ENCODE results near the gene CRYBG2. TPM values are rescaled to one million over a fixed set of nuclear protein-coding genes. Genes with fewer than 3 reads are reported as not detected.
A peak's percentile ranks its signal among the peaks of the same experiment; 100 is the strongest.

CRYBG2 gene
- total RNA-seq, 3 donors from 2014 or later (not counting 1 experiment from before 2014, with no cell fraction given) = 2.5 to 5.8 (median 3.2) TPM

- H3K9me3 Mint-ChIP-seq = no peaks in the 10 kb centered on the region
- intact Hi-C loops (cut with micrococcal nuclease) = no loop called here
- TF ChIP-seq CTCF (IDR thresholded peaks at IDR 0.05) = no peak
- peak overlapping the region; percentile 86 to 96 for H3K27ac Mint-ChIP-seq
- H3K36me3 Mint-ChIP-seq = no peaks in the 10 kb centered on the region
- Histone ChIP-seq H3K27ac (ENCODE audit: low read length) (peak overlapping the region; percentile 92), H3K36me3 (ENCODE audit: control insufficient read depth, insufficient read depth, low read length) (peaks cover 9% of the 10 kb centered on the region), H3K9me3 (ENCODE audit: control insufficient read depth, insufficient read depth, low read length) (no peaks in the 10 kb centered on the region), H3K4me1 (ENCODE audit: control insufficient read depth, insufficient read depth, low read length) (peaks cover 97% of the 10 kb centered on the region), H3K4me3 (ENCODE audit: low read length) (no peak overlapping the region), H3K27me3 (ENCODE audit: control insufficient read depth, insufficient read depth, low read length) (no peaks in the 10 kb centered on the region)
- peak overlapping the region; percentile 84 for H3K4me3 Mint-ChIP-seq
- ATAC-seq (no peak), DNase-seq (no peak)
- WGBS (ENCODE audit: insufficient coverage) = 22% methylated on average over 4 of the region's 5 CpGs
- no peaks in the 10 kb centered on the region for H3K27me3 Mint-ChIP-seq (ENCODE audit: low read depth in 2 of 2)
- peaks cover 63 to 88% of the 10 kb centered on the region in 2 donors for H3K4me1 Mint-ChIP-seq
Measured at GRCh38 chr1:26287811-26288210, 66.1 kb downstream of the CRYBG2 start.

- H3K27me3 Mint-ChIP-seq (ENCODE audit: low read depth in 2 of 2) = no peaks in the 10 kb centered on the region
- ATAC-seq = peak; percentile 16 to 42 (median 38)
- peak overlapping the region; percentile 92 for H3K27ac ChIP-seq (ENCODE audit: low read length)
- TF ChIP-seq CTCF (IDR thresholded peaks at IDR 0.05) = no peak
- DNase-seq = peak; percentile 49 to 85
- peak overlapping the region; percentile 84 for H3K4me3 Mint-ChIP-seq
- WGBS (ENCODE audit: insufficient coverage) = 3% methylated on average over 8 of the region's 8 CpGs
- H3K4me3 ChIP-seq (ENCODE audit: low read length) = no peak overlapping the region
- H3K4me1 Mint-ChIP-seq = peaks cover 68 to 91% of the 10 kb centered on the region in 2 donors
- no peaks in the 10 kb centered on the region for H3K27me3 ChIP-seq (ENCODE audit: control insufficient read depth, insufficient read depth, low read length)
- peak overlapping the region; percentile 86 to 96 for H3K27ac Mint-ChIP-seq
- intact Hi-C loops (cut with micrococcal nuclease) = no loop called here
- H3K9me3 Mint-ChIP-seq = no peaks in the 10 kb centered on the region
- peaks cover 100% of the 10 kb centered on the region for H3K4me1 ChIP-seq (ENCODE audit: control insufficient read depth, insufficient read depth, low read length)
- no peaks in the 10 kb centered on the region for H3K9me3 ChIP-seq (ENCODE audit: control insufficient read depth, insufficient read depth, low read length)
- peaks cover 14% of the 10 kb centered on the region for H3K36me3 ChIP-seq (ENCODE audit: control insufficient read depth, insufficient read depth, low read length)
- H3K36me3 Mint-ChIP-seq = no peaks in the 10 kb centered on the region
Measured at GRCh38 chr1:26287033-26287711, 66.8 kb downstream of the CRYBG2 start.

- no peak overlapping the region for H3K4me3 ChIP-seq (ENCODE audit: low read length)
Measured at GRCh38 chr1:26286064-26286416, 67.9 kb downstream of the CRYBG2 start.

More at GRCh38 chr1:26286064-26286416, 67.9 kb downstream of the CRYBG2 start:
- peak overlapping the region; percentile 92 for H3K27ac ChIP-seq (ENCODE audit: low read length)
- Mint-ChIP-seq H3K4me3 (peak overlapping the region; percentile 84), H3K27me3 (ENCODE audit: low read depth in 2 of 2) (no peaks in the 10 kb centered on the region), H3K27ac (peak overlapping the region; percentile 86 to 96), H3K9me3 (no peaks in the 10 kb centered on the region), H3K36me3 (no peaks in the 10 kb centered on the region), H3K4me1 (peaks cover 75 to 90% of the 10 kb centered on the region in 2 donors)
- TF ChIP-seq CTCF (IDR thresholded peaks at IDR 0.05) = no peak
- no peaks in the 10 kb centered on the region for H3K27me3 ChIP-seq (ENCODE audit: control insufficient read depth, insufficient read depth, low read length)
- intact Hi-C loops (cut with micrococcal nuclease) = no loop called here
- no peak for ATAC-seq
- DNase-seq = no peak
- peaks cover 24% of the 10 kb centered on the region for H3K36me3 ChIP-seq (ENCODE audit: control insufficient read depth, insufficient read depth, low read length)
- 85% methylated on average over 1 of the region's 2 CpGs for WGBS (ENCODE audit: insufficient coverage)
- no peaks in the 10 kb centered on the region for H3K9me3 ChIP-seq (ENCODE audit: control insufficient read depth, insufficient read depth, low read length)
- peaks cover 100% of the 10 kb centered on the region for H3K4me1 ChIP-seq (ENCODE audit: control insufficient read depth, insufficient read depth, low read length)

Measured in natural killer cell (primary cell).